Measurements from ENCODE around the gene RHOJ.

DNA sequence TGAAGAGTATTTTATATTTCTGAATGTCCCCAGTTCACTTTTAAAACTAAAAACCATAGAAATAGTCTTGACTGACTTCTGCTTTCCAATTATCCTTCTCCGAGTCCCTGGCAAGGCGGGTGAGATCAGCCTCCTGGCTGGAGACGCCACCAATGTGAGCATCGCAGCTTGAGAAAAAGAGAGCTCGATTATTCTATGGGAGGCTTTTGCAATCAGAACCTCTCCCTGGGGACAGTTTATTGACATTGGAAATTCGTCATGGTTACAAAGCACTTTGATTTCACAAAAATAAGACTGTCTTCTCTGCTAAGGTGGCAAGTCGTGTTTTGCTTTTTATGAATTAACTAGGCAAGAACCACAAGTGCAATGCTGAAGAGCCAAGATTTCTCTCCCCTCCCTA is 138.1 kb downstream of the RHOJ start:
- TF ChIP-seq, protein P1, sequence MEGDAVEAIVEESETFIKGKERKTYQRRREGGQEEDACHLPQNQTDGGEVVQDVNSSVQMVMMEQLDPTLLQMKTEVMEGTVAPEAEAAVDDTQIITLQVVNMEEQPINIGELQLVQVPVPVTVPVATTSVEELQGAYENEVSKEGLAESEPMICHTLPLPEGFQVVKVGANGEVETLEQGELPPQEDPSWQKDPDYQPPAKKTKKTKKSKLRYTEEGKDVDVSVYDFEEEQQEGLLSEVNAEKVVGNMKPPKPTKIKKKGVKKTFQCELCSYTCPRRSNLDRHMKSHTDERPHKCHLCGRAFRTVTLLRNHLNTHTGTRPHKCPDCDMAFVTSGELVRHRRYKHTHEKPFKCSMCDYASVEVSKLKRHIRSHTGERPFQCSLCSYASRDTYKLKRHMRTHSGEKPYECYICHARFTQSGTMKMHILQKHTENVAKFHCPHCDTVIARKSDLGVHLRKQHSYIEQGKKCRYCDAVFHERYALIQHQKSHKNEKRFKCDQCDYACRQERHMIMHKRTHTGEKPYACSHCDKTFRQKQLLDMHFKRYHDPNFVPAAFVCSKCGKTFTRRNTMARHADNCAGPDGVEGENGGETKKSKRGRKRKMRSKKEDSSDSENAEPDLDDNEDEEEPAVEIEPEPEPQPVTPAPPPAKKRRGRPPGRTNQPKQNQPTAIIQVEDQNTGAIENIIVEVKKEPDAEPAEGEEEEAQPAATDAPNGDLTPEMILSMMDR (IDR thresholded peaks at IDR 0.05; ENCODE audit: low read depth, low read length): no peak
- no peak for TF ChIP-seq POLR2A (IDR thresholded peaks at IDR 0.05; ENCODE audit: extremely low read depth, insufficient read length)
- no peak for TF ChIP-seq MYC (IDR thresholded peaks at IDR 0.05; ENCODE audit: low read depth, low read length)
